ENCODE measurements around the gene CDK8. TPM values are rescaled to one million over a fixed set of nuclear protein-coding genes. Genes with fewer than 3 reads are reported as not detected.

CDK8 gene
- total and polyA plus RNA-seq, 10 of the 15 experiments (the other 5 are each of a cell fraction or from before 2014, with no cell fraction given) = 8.6 to 23.5 (median 12.5) TPM

DNA sequence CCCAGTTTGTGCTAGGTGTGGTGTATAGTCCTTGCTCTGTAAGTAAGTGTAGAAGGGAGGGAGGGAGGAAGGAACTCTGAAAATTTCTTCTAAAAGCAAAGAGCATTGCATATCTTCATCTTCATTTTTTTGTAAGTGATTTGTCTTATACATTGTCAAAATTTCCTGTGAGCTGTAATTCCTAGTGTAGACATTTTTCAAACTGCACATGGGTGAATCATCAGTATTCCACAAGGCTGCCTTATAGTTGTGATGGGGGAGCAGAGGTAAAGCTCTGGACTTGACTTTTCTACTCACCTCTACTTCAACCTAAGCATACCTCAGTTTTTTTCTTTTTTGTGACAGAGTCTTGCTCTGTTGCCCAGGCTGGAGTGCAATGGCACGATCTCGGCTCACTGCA lies 86.9 kb downstream of the CDK8 start:
- no peak overlapping the region for H3K4me2 ChIP-seq (ENCODE audit: control insufficient read depth, insufficient read depth)
- no peak overlapping the region for H3K4me3 ChIP-seq
- ChIA-PET POLR2A (no interaction called here), CTCF (interaction anchor here (0.6 kb wide), 1 partner anchor 38 kb away, joined by 7 read pairs; no protein-coding TSS in a partner anchor), SMC1A (ENCODE audit: uncharacterized antibody, unreplicated experiment) (no interaction called here), RAD21 (ENCODE audit: unreplicated experiment) (no interaction called here)
- no peak overlapping the region for H3K27ac ChIP-seq (ENCODE audit: control insufficient read depth, insufficient read depth)
- H3K9me3 ChIP-seq (replicated peaks; ENCODE audit: control insufficient read depth, insufficient read depth, low read length) = no peaks in the 10 kb centered on the region
- no peak for DNase-seq (ENCODE audit: low read depth, low spot score)
- FAIRE-seq = no peak
- H3K9ac ChIP-seq (ENCODE audit: control insufficient read depth, insufficient read depth, low read length) = no peak overlapping the region
- H3K4me1 ChIP-seq (ENCODE audit: control insufficient read depth, insufficient read depth, low read length) = no peaks in the 10 kb centered on the region
- TF ChIP-seq SPI1 (IDR thresholded peaks at IDR 0.05; ENCODE audit: borderline replicate concordance, insufficient read depth, low read depth, low read length) (no peak), ETV6 (conservative IDR thresholded peaks at IDR 0.05 in 1 of 2, IDR thresholded peaks at IDR 0.05 in 1 of 2; ENCODE audit: borderline replicate concordance in 1 of 2, low read depth in 1 of 2) (no peak), EGR1 (IDR thresholded peaks at IDR 0.05; ENCODE audit: borderline replicate concordance in 1 of 2, low read depth in 2 of 2, low read length in 2 of 2) (no peak), MYB (IDR thresholded peaks at IDR 0.05; ENCODE audit: borderline replicate concordance, low read depth, low read length) (no peak), FOXM1 (IDR thresholded peaks at IDR 0.05; ENCODE audit: low read depth, low read length) (no peak), SP1 (IDR thresholded peaks at IDR 0.05; ENCODE audit: low read depth, low read length) (no peak), SMAD1 (IDR thresholded peaks at IDR 0.05; ENCODE audit: low read depth, partially characterized antibody) (no peak), YBX1 (IDR thresholded peaks at IDR 0.05) (no peak), TCF12 (IDR thresholded peaks at IDR 0.05; ENCODE audit: low read depth, low read length) (no peak), CBFB (IDR thresholded peaks at IDR 0.05; ENCODE audit: low read depth) (no peak), NFIC (IDR thresholded peaks at IDR 0.05; ENCODE audit: low read depth, low read length) (no peak)
- TF ChIP-seq, protein P1, sequence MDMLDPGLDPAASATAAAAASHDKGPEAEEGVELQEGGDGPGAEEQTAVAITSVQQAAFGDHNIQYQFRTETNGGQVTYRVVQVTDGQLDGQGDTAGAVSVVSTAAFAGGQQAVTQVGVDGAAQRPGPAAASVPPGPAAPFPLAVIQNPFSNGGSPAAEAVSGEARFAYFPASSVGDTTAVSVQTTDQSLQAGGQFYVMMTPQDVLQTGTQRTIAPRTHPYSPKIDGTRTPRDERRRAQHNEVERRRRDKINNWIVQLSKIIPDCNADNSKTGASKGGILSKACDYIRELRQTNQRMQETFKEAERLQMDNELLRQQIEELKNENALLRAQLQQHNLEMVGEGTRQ (IDR thresholded peaks at IDR 0.05; ENCODE audit: borderline replicate concordance, low read depth, low read length) = no peak
- TF ChIP-seq, protein P2, sequence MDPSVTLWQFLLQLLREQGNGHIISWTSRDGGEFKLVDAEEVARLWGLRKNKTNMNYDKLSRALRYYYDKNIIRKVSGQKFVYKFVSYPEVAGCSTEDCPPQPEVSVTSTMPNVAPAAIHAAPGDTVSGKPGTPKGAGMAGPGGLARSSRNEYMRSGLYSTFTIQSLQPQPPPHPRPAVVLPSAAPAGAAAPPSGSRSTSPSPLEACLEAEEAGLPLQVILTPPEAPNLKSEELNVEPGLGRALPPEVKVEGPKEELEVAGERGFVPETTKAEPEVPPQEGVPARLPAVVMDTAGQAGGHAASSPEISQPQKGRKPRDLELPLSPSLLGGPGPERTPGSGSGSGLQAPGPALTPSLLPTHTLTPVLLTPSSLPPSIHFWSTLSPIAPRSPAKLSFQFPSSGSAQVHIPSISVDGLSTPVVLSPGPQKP (IDR thresholded peaks at IDR 0.05; ENCODE audit: low read depth, low read length) = no peak
- TF ChIP-seq, protein P3, sequence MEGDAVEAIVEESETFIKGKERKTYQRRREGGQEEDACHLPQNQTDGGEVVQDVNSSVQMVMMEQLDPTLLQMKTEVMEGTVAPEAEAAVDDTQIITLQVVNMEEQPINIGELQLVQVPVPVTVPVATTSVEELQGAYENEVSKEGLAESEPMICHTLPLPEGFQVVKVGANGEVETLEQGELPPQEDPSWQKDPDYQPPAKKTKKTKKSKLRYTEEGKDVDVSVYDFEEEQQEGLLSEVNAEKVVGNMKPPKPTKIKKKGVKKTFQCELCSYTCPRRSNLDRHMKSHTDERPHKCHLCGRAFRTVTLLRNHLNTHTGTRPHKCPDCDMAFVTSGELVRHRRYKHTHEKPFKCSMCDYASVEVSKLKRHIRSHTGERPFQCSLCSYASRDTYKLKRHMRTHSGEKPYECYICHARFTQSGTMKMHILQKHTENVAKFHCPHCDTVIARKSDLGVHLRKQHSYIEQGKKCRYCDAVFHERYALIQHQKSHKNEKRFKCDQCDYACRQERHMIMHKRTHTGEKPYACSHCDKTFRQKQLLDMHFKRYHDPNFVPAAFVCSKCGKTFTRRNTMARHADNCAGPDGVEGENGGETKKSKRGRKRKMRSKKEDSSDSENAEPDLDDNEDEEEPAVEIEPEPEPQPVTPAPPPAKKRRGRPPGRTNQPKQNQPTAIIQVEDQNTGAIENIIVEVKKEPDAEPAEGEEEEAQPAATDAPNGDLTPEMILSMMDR (IDR thresholded peaks at IDR 0.05 in 2 of 3, conservative IDR thresholded peaks at IDR 0.05 in 1 of 3; ENCODE audit: control insufficient read depth in 2 of 3, extremely low read depth in 1 of 3, insufficient read depth in 1 of 3, low read depth in 3 of 3, low read length in 3 of 3) = no peak
- TF ChIP-seq, protein P4, sequence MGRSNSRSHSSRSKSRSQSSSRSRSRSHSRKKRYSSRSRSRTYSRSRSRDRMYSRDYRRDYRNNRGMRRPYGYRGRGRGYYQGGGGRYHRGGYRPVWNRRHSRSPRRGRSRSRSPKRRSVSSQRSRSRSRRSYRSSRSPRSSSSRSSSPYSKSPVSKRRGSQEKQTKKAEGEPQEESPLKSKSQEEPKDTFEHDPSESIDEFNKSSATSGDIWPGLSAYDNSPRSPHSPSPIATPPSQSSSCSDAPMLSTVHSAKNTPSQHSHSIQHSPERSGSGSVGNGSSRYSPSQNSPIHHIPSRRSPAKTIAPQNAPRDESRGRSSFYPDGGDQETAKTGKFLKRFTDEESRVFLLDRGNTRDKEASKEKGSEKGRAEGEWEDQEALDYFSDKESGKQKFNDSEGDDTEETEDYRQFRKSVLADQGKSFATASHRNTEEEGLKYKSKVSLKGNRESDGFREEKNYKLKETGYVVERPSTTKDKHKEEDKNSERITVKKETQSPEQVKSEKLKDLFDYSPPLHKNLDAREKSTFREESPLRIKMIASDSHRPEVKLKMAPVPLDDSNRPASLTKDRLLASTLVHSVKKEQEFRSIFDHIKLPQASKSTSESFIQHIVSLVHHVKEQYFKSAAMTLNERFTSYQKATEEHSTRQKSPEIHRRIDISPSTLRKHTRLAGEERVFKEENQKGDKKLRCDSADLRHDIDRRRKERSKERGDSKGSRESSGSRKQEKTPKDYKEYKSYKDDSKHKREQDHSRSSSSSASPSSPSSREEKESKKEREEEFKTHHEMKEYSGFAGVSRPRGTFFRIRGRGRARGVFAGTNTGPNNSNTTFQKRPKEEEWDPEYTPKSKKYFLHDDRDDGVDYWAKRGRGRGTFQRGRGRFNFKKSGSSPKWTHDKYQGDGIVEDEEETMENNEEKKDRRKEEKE (IDR thresholded peaks at IDR 0.05) = no peak
- BruUV-seq (replicated peaks) = no TSS peak
- H2AFZ ChIP-seq (ENCODE audit: control insufficient read depth, low read depth, low read length) = no peak overlapping the region
- in situ Hi-C loops (cut with MboI) = no loop called here
- no peaks in the 10 kb centered on the region for H3K36me3 ChIP-seq (ENCODE audit: control insufficient read depth in 2 of 2, insufficient read depth in 2 of 2, low read length in 1 of 2)
- no peaks in the 10 kb centered on the region for H4K20me1 ChIP-seq (ENCODE audit: control insufficient read depth, insufficient read depth)
- WGBS (ENCODE audit: insufficient coverage, insufficient replicate concordance, low lambda C conversion rate, missing lambda C conversion rate) = 100% methylated on average over 2 of the region's 2 CpGs
- no peak for ATAC-seq
- no peaks in the 10 kb centered on the region for H3K27me3 ChIP-seq (replicated peaks in 1 of 2; ENCODE audit: control insufficient read depth in 2 of 2, insufficient read depth in 2 of 2, low read length in 1 of 2)
- intact Hi-C loops (cut with micrococcal nuclease; ENCODE audit: unreplicated experiment) = no loop called here
- no peaks in the 10 kb centered on the region for H3K79me2 ChIP-seq (ENCODE audit: control insufficient read depth, insufficient read depth, low read length)

Measured in GM12878 (cell line).